Activated naive CD4-positive, alpha-beta T cell treated with Interleukin-2 at 50 U/mL for 16 hours (primary cell): ENCODE results near the gene IGFBP7.
"Not testable (repeated sequence)": the region's sequence is repeated elsewhere in the genome, so short reads cannot be mapped to it uniquely, and the experiment has no call there.

Experiments
- DNase-seq: peaks from one replicate; pipeline ENCODE4 v3.0.0-alpha.2; 2020

The IGFBP7 gene

GRCh38 chr4:57068237-57068981 is 41.8 kb downstream of the IGFBP7 start:
- no peak for DNase-seq

- no peak for DNase-seq
Measured at GRCh38 chr4:57065730-57066482, 44.3 kb downstream of the IGFBP7 start.

- DNase-seq, result no peak
Measured at GRCh38 chr4:57064811-57065711, 45.1 kb downstream of the IGFBP7 start.

DNA sequence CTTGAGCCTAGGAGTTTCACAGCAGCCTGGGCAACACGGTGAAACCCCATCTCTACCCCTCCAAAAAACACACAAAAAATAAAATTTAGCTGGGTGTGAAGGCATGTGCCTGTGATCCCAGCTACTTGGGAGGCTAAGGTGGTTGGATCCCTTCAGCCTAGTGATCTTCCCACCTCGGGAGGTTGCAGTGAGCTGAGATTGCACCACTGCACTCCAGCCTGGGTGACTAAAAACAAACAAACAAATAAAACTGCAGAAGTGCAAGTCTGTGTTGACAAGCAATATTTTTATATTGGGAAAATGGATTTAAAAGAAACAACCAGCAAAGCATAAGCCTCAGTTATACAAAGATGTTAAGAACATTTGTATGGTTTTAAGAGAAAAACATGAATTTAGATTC is 46.1 kb downstream of the IGFBP7 start:
- no peak for DNase-seq

GRCh38 chr4:57063518-57063917 is 46.7 kb downstream of the IGFBP7 start:
- no peak for DNase-seq

DNA sequence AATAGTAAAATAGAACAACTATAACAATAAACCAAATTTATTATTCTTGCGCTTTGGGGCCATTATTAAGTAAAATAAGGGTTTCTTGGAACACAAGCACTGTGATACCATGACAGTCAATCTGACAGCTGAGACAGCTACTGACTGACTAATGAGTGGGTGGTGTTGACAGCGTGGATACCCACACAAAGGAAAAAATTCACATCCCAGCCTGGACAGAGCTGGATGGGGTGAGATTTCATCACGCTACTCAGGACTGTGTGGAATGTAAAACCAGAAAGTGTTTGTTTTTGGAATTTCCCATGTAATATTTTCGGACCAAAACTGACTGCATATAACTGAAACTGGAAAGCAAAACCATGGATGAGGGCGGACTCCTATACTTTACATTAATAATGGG is 48.8 kb downstream of the IGFBP7 start:
- no peak for DNase-seq

DNA sequence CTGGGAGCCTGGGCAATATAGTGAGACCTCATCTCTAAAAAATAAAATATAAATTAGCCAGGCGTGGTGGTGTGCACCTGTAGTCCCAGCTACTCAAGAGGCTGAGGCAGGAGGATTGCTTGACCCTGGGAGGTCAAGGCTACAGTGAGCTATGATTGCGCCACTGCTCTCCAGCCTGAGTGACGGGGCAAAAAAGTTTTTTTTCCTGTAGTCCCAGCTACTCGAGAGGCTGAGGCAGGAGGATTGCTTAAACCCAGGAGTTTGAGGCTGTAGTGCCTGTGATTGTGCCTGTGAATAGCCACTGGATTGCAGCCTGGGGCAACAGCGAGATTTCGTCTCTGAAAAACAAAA is 49.5 kb downstream of the IGFBP7 start:
- DNase-seq, result not testable (repeated sequence)

- no peak for DNase-seq
Measured at GRCh38 chr4:57059890-57060716, 50.1 kb downstream of the IGFBP7 start.

DNA sequence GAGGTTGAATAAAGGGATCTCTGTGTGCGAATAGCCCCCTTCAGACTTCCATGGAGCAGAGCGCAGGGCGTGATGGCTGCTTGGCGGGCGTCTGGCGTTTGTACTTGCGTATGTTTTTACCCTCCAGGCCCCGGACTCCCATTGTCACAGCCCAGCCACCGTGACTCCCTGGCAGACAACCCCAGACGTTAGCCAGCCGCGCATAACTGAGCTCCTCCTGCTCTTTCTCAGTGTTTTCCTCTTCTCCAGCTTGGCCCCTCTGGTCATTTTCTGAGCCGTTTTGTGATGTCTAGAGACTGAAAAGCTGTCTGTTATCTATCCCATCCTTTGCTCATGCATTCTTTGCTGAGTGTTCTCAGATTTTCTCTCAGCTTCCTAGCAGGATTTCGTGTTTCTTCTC is 54.3 kb downstream of the IGFBP7 start:
- DNase-seq, result no peak

GRCh38 chr4:57053508-57053907 is 56.7 kb downstream of the IGFBP7 start:
- DNase-seq, result no peak

- no peak for DNase-seq
Measured at GRCh38 chr4:57051524-57051923, 58.7 kb downstream of the IGFBP7 start.

GRCh38 chr4:57051095-57051494 is 59.1 kb downstream of the IGFBP7 start:
- DNase-seq, result no peak

GRCh38 chr4:57048590-57049304 is 61.4 kb downstream of the IGFBP7 start:
- DNase-seq, result no peak

DNA sequence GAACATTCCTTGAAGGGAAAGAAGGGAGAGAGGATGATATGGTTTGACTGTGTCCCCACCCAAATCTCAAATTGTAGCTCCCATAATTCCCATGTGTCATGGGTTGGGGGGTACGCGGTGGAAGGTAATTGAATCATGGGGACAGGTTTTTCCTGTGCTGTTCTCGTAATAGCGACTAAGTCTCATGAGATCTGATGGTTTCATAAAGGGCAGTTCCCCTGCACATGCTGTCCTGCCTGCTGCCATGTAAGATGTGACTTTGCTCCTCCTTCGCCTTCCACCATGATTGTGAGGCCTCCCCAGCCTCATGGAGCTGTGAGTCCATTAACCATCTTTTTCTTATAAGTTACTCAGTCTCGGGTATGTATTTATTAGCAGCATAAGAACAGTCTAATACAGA is 63.1 kb downstream of the IGFBP7 start:
- DNase-seq, result not testable (repeated sequence)

DNA sequence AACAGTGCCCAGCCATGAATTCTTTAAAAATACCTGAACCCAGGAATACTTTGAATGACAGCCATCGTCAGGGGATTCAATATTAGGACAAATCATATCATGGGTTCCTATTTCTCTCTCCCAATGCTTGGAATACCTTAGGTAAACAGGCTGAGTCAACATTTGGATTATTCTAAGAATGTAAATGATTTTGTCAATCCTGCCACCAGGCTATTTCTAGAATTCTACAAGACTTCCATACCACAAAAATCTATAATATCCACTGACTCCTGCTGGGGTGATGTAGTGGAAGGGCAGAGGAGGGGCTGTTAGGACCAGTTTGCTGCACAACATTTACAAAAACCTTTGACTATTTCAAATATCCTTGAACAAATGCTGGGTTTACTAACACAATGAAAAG is 65.2 kb downstream of the IGFBP7 start:
- no peak for DNase-seq

- DNase-seq, result no peak
Measured at GRCh38 chr4:57044279-57044678, 65.9 kb downstream of the IGFBP7 start.

DNA sequence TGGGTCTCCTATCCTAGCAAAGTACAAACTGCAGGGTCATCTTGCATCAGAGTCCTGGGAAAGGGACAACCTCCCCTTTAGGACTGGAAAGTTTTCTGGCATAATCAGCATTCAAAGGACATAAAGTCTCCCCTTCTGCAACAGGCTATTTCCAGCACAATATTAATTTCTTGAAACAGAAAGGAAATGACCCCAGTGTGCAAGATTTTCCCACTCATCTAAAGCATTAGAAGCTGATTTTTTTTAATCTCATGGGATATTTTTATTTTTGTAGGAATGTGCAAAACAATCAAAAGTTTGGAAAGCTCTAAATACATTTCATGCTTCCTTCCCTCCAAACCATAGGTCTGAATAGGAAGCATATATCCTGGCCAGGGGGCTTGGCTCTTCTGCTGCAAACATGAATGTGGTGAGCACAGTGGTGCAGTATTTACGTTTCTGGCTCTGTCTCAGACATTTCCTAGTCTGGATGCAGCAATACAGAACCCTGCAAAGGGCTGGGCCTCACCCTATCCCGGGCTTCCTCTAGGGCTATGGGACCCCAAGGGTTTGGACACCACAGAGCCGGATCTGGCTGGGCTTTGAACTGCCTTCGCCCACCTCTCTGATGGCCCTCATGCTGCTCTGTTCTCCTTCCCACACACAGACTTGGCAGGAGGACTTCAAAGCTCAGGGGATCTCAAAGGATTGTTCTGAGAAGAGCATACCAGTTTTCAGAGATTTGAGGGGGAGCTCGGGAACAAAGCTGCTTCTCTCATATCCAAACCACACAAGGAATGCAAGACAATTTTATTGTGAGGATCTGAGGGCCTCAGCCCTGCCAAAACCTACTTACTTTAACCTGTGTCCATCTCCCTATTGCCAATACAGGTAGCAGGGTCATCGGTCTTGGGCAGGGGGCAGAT is 66.6 kb downstream of the IGFBP7 start:
- DNase-seq, result no peak

DNA sequence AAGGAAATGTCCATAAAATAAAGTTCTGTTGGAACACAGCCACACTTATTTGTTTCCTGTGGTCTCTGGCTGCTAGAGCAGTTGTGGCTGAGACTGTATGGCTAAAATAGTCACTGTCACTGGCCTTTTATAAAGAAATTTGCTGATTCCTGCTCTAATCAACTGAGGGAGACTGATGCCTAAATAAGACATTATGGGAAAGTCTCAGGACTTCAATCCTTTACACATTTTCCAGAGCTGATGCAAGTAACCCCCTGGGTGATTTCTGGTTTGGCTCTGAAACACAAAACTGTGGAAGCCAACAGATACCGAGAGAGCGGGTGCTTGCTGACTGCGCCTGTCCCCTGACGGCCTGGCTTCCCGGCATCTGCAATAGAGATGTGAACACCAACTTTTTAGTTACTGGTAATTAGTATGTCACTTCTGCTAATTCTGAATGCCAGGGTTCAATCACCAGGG is 67.4 kb downstream of the IGFBP7 start:
- no peak for DNase-seq

- DNase-seq, result no peak
Measured at GRCh38 chr4:57041020-57041419, 69.2 kb downstream of the IGFBP7 start.

DNA sequence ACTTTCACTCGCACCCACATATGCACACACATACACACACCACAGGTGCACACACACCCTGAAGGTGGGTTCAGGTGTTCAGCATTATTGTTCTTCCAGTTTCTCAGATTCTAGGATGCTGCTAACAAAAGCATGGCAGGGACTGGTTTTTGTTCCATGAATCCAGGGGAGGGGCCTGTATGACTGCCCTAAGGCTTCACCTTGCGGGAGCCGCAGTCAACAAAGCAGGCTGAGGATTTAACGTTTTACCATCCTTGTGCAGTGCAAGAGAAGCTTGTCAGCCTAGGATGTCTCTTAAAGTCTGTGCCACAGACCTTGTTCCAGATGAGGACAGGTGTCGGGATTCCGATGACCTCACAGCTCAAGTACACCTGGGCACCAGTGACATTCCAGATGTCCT is 69.7 kb downstream of the IGFBP7 start:
- no peak for DNase-seq

DNA sequence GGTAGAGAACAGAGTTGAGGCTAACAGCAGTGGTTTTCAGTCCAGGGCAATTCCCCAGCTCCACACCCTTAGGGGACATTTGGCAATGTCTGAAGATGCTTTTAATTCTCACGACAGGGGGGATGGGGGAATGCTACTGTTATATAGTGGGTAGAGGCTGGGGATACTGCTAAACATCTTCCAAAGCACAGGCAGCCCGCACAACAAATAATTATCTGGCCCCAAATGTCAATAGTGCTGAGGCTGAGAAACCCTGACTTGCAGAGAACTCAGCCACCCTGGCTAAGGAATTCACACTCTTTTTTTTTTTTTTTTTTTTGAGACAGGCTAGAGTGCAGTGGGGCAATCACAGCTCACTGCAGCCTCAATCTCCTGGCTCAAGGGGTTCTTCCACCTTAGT is 70.8 kb downstream of the IGFBP7 start:
- DNase-seq, result no peak
